Suprapubic skin (tissue), 3 donors: Measurements from ENCODE around the gene BOLL.

Source experiments
- POLR2A ChIP-seq, 2 donors: fragments of 450-650 bp; IDR thresholded peaks; one replicate each; pipeline ENCODE4 v1.6.1; 2017; ENCODE audit warnings: antibody characterized with exemption in 2 of 2, mild to moderate bottlenecking in 2 of 2, moderate library complexity in 2 of 2
- TF ChIP-seq, protein P1 (sequence below), 2 donors: fragments of 200-600 bp in 1 of 2; fragments of 450-650 bp in 1 of 2; sonication (generic) in 1 of 2; IDR thresholded peaks; one replicate each; pipeline ENCODE4 v1.5.1; 2016 to 2019; ENCODE audit warnings: antibody characterized with exemption in 2 of 2, mild to moderate bottlenecking in 1 of 2, moderate library complexity in 1 of 2

GRCh38 chr2:197822333-197822732 is 37.2 kb upstream of the BOLL start:
- no peak for TF ChIP-seq POLR2A (IDR thresholded peaks at IDR 0.05)
- TF ChIP-seq, protein P1, sequence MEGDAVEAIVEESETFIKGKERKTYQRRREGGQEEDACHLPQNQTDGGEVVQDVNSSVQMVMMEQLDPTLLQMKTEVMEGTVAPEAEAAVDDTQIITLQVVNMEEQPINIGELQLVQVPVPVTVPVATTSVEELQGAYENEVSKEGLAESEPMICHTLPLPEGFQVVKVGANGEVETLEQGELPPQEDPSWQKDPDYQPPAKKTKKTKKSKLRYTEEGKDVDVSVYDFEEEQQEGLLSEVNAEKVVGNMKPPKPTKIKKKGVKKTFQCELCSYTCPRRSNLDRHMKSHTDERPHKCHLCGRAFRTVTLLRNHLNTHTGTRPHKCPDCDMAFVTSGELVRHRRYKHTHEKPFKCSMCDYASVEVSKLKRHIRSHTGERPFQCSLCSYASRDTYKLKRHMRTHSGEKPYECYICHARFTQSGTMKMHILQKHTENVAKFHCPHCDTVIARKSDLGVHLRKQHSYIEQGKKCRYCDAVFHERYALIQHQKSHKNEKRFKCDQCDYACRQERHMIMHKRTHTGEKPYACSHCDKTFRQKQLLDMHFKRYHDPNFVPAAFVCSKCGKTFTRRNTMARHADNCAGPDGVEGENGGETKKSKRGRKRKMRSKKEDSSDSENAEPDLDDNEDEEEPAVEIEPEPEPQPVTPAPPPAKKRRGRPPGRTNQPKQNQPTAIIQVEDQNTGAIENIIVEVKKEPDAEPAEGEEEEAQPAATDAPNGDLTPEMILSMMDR (IDR thresholded peaks at IDR 0.05) = no peak
